ENCODE data around the gene SORBS2. TPM values are rescaled to one million over a fixed set of nuclear protein-coding genes. Genes with fewer than 3 reads are reported as not detected.

The SORBS2 gene
- total and polyA plus RNA-seq, 2 donors (not counting 1 experiment from before 2014, with no cell fraction given) = 0.25 to 0.89 TPM

DNA sequence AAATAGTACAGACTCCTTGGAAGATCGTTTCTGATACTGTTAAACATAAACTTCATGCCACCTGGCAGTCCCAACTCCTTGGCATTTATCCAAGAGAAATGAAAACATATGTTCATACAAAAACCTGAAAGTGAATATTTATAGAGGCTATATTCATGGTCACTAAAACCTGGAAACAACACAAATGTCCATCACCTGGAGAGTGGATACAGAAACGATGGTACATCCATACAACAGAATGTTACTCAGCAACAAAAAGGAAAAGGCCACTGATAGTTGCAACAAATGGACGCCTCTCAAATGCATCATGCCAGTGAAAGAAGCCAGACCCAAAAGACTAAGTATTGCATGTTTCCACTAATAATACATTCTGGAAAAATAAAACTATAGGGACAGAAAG, 34.0 kb upstream of the SORBS2 start:
- no peak for DNase-seq
- WGBS (ENCODE audit: insufficient coverage) = no CpG with 5 or more reads among the region's 3 CpGs
- Mint-ChIP-seq H3K27me3 (no peaks in the 10 kb centered on the region), H3K4me1 (no peaks in the 10 kb centered on the region), H3K27ac (no peak overlapping the region), H3K9me3 (ENCODE audit: insufficient read depth) (peaks cover 10% of the 10 kb centered on the region), H3K4me3 (no peak overlapping the region)
- Histone ChIP-seq H3K27me3 (replicated peaks in 1 of 4; ENCODE audit: control extremely low read depth in 1 of 4, control insufficient read depth in 3 of 4, insufficient read depth in 4 of 4, low read length in 3 of 4) (peaks cover 0 to 2% (median 0%) of the 10 kb centered on the region in 4 experiments), H3K9ac (ENCODE audit: low read length) (no peak overlapping the region), H3K27ac (ENCODE audit: low read length in 2 of 2) (no peak overlapping the region), H3K4me1 (ENCODE audit: control insufficient read depth in 2 of 2, insufficient read depth in 2 of 2, low read length in 2 of 2) (no peaks in the 10 kb centered on the region), H3K9me3 (ENCODE audit: control extremely low read depth in 1 of 3, control insufficient read depth in 2 of 3, insufficient read depth in 1 of 3, low read length in 2 of 3) (peaks cover 0 to 3% (median 0%) of the 10 kb centered on the region in 3 donors), H3K4me3 (ENCODE audit: control extremely low read depth in 1 of 5, extremely low read depth in 1 of 5, insufficient read depth in 1 of 5, low read depth in 2 of 5, low read length in 4 of 5) (no peak overlapping the region), H4K20me1 (ENCODE audit: control insufficient read depth, insufficient read depth, low read length, poor library complexity, severe bottlenecking) (no peaks in the 10 kb centered on the region), H2AFZ (ENCODE audit: insufficient read depth, low read depth, low read length, poor library complexity, severe bottlenecking) (no peak overlapping the region), H3K79me2 (ENCODE audit: control insufficient read depth, insufficient read depth, low read length) (no peaks in the 10 kb centered on the region), H3K36me3 (replicated peaks in 1 of 2; ENCODE audit: control extremely low read depth in 1 of 2, control insufficient read depth in 1 of 2, extremely low read depth in 1 of 2, insufficient read depth in 2 of 2, low read length in 1 of 2) (no peaks in the 10 kb centered on the region), H3K4me2 (replicated peaks; ENCODE audit: low read depth, low read length, poor library complexity, severe bottlenecking) (no peak overlapping the region)
- POLR2A ChIA-PET = no interaction called here
- ATAC-seq (ENCODE audit: low read depth) = no peak
- TF ChIP-seq EZH2 (IDR thresholded peaks at IDR 0.05; ENCODE audit: borderline replicate concordance, insufficient read depth, low read depth, low read length, poor library complexity, severe bottlenecking) (no peak), CTCF (IDR thresholded peaks at IDR 0.05) (no peak)
- CTCF ChIA-PET = no interaction called here
- intact Hi-C loops (cut with micrococcal nuclease) = no loop called here

DNA sequence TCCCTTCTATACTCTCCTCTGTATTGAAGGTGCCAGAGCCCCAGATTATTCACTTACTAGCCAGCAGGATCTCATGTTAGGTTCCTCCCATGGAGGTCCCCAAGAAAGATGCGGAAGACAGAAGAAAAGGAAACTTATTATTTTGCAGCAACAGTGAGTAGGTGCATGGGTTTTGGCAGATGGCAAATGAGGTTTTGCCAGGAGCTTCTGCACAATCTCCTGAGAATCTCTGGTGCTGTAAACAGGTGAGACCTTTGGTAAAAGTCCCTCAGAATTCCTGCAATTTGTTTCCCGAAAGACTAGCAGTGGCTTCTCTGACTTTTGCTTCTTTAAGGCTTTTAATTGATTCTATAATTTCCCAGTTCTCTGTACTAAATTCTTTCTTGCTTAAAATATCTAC, 29.5 kb upstream of the SORBS2 start:
- ATAC-seq (ENCODE audit: low read depth) = no peak
- 100% methylated on average over 1 of the region's 2 CpGs for WGBS (ENCODE audit: insufficient coverage)
- Histone ChIP-seq H3K4me2 (replicated peaks; ENCODE audit: low read depth, low read length, poor library complexity, severe bottlenecking) (no peak overlapping the region), H3K9me3 (ENCODE audit: control extremely low read depth in 1 of 3, control insufficient read depth in 2 of 3, insufficient read depth in 1 of 3, low read length in 2 of 3) (peaks cover 0 to 3% (median 0%) of the 10 kb centered on the region in 3 donors), H3K4me1 (ENCODE audit: control insufficient read depth in 2 of 2, insufficient read depth in 2 of 2, low read length in 2 of 2) (no peaks in the 10 kb centered on the region), H3K27ac (ENCODE audit: low read length in 2 of 2) (no peak overlapping the region), H3K36me3 (replicated peaks in 1 of 2; ENCODE audit: control extremely low read depth in 1 of 2, control insufficient read depth in 1 of 2, extremely low read depth in 1 of 2, insufficient read depth in 2 of 2, low read length in 1 of 2) (no peaks in the 10 kb centered on the region), H4K20me1 (ENCODE audit: control insufficient read depth, insufficient read depth, low read length, poor library complexity, severe bottlenecking) (no peaks in the 10 kb centered on the region), H3K4me3 (ENCODE audit: control extremely low read depth in 1 of 5, extremely low read depth in 1 of 5, insufficient read depth in 1 of 5, low read depth in 2 of 5, low read length in 4 of 5) (no peak overlapping the region), H3K9ac (ENCODE audit: low read length) (no peak overlapping the region), H3K27me3 (replicated peaks in 1 of 4; ENCODE audit: control extremely low read depth in 1 of 4, control insufficient read depth in 3 of 4, insufficient read depth in 4 of 4, low read length in 3 of 4) (no peaks in the 10 kb centered on the region), H2AFZ (ENCODE audit: insufficient read depth, low read depth, low read length, poor library complexity, severe bottlenecking) (no peak overlapping the region), H3K79me2 (ENCODE audit: control insufficient read depth, insufficient read depth, low read length) (no peaks in the 10 kb centered on the region)
- TF ChIP-seq CTCF (IDR thresholded peaks at IDR 0.05) (no peak), EZH2 (IDR thresholded peaks at IDR 0.05; ENCODE audit: borderline replicate concordance, insufficient read depth, low read depth, low read length, poor library complexity, severe bottlenecking) (no peak)
- Mint-ChIP-seq H3K27me3 (peaks cover 3% of the 10 kb centered on the region), H3K4me1 (no peaks in the 10 kb centered on the region), H3K27ac (no peak overlapping the region), H3K4me3 (no peak overlapping the region), H3K9me3 (ENCODE audit: insufficient read depth) (peaks cover 9% of the 10 kb centered on the region)
- DNase-seq = no peak
- ChIA-PET CTCF (no interaction called here), POLR2A (no interaction called here)
- intact Hi-C loops (cut with micrococcal nuclease) = no loop called here
